HepG2 (cell line): ENCODE data around the gene SLC35A2. TPM values are rescaled to one million over a fixed set of nuclear protein-coding genes. Genes with fewer than 3 reads are reported as not detected.

Experiments
- ATM ChIP-seq: fragments of 450-650 bp; IDR thresholded peaks from 2 replicates; pipeline ENCODE4 v1.7.1; 2017; ENCODE audit warnings: mild to moderate bottlenecking, borderline replicate concordance
- DDIT3 ChIP-seq: sonication (generic); formaldehyde crosslinking; IDR thresholded peaks from 2 replicates; pipeline ENCODE4 v1.4.0; 2020; ENCODE audit warnings: mild to moderate bottlenecking, missing genetic modification reagents
- DR1 ChIP-seq: sonication (generic); formaldehyde crosslinking; IDR thresholded peaks from 2 replicates; pipeline ENCODE4 v1.8.0; 2021; ENCODE audit warnings: mild to moderate bottlenecking, missing genetic modification reagents, inconsistent platforms
- GATAD2A ChIP-seq: IDR thresholded peaks from 2 replicates; pipeline ENCODE4 v1.6.1; 2016
- HOXA3 ChIP-seq: sonication (generic); formaldehyde crosslinking; IDR thresholded peaks from 2 replicates; pipeline ENCODE4 v1.5.0; 2020; ENCODE audit warnings: missing genetic modification reagents
- IKZF1 ChIP-seq: fragments of 450-650 bp; IDR thresholded peaks from 2 replicates; pipeline ENCODE4 v1.7.1; 2016
- NFKBIZ ChIP-seq: IDR thresholded peaks from 2 replicates; pipeline ENCODE4 v1.6.1; 2018; ENCODE audit warnings: missing genetic modification reagents, missing compliant biosample characterization
- RFX3 ChIP-seq: IDR thresholded peaks from 2 replicates; pipeline ENCODE4 v1.6.1; 2016; ENCODE audit warnings: missing biosample characterization, missing genetic modification reagents
- RXRA ChIP-seq: sonication (generic); formaldehyde crosslinking; IDR thresholded peaks from 2 replicates; pipeline ENCODE4 v1.5.1; 2020; ENCODE audit warnings: missing genetic modification reagents
- SNAPC4 ChIP-seq: sonication (generic); formaldehyde crosslinking; IDR thresholded peaks from 2 replicates; pipeline ENCODE4 v1.4.0; 2020; ENCODE audit warnings: mild to moderate bottlenecking, missing genetic modification reagents
- SPEN ChIP-seq: sonication (generic); formaldehyde crosslinking; IDR thresholded peaks from 2 replicates; pipeline ENCODE4 v1.5.1; 2020; ENCODE audit warnings: low read depth, mild to moderate bottlenecking, missing genetic modification reagents
- ZNF205 ChIP-seq: IDR thresholded peaks from 2 replicates; pipeline ENCODE4 v1.6.1; 2018; ENCODE audit warnings: missing biosample characterization, missing genetic modification reagents
- ZNF362 ChIP-seq: sonication (generic); formaldehyde crosslinking; IDR thresholded peaks from 2 replicates; pipeline ENCODE4 v1.4.0; 2020; ENCODE audit warnings: missing genetic modification reagents, mild to moderate bottlenecking, borderline replicate concordance
- ZNF367 ChIP-seq: sonication (generic); formaldehyde crosslinking; IDR thresholded peaks from 2 replicates; pipeline ENCODE4 v1.4.0; 2020; ENCODE audit warnings: missing genetic modification reagents, borderline replicate concordance
- ZNF382 ChIP-seq: sonication (generic); formaldehyde crosslinking; IDR thresholded peaks from 2 replicates; pipeline ENCODE4 v1.5.0; 2020; ENCODE audit warnings: missing genetic modification reagents, mild to moderate bottlenecking, borderline replicate concordance
- ZNF563 ChIP-seq: sonication (generic); formaldehyde crosslinking; IDR thresholded peaks from 2 replicates; pipeline ENCODE4 v1.8.0; 2022; ENCODE audit warnings: mild to moderate bottlenecking, moderate library complexity, missing genetic modification reagents
- ZNF569 ChIP-seq: sonication (generic); formaldehyde crosslinking; IDR thresholded peaks from 2 replicates; pipeline ENCODE4 v1.5.0; 2020; ENCODE audit warnings: mild to moderate bottlenecking, missing genetic modification reagents, moderate library complexity, borderline replicate concordance
- ZNF572 ChIP-seq: sonication (generic); formaldehyde crosslinking; IDR thresholded peaks from 2 replicates; pipeline ENCODE4 v1.5.1; 2020; ENCODE audit warnings: mild to moderate bottlenecking, missing genetic modification reagents
- ZNF577 ChIP-seq: sonication (generic); formaldehyde crosslinking; IDR thresholded peaks from 2 replicates; pipeline ENCODE4 v1.4.0; 2020; ENCODE audit warnings: mild to moderate bottlenecking, low read depth, missing genetic modification reagents, borderline replicate concordance
- ZNF710 ChIP-seq: sonication (generic); formaldehyde crosslinking; IDR thresholded peaks from 2 replicates; pipeline ENCODE4 v1.5.0; 2020; ENCODE audit warnings: mild to moderate bottlenecking, missing genetic modification reagents, borderline replicate concordance
- ZUFSP ChIP-seq: sonication (generic); formaldehyde crosslinking; IDR thresholded peaks from 2 replicates; pipeline ENCODE4 v1.9.0; 2021; ENCODE audit warnings: missing genetic modification reagents, mild to moderate bottlenecking, borderline replicate concordance
- polyA plus RNA-seq, 8 experiments: library from polyadenylated mRNA; depleted of rRNA in 3 of 8; stranded (reverse) in 7 of 8; unstranded in 1 of 8; fragments of >200 nt; fragmentation: Illumina TruSeq in 4 of 8; extraction: Trizol in 4 of 8; gene quantifications; 2 replicates each; pipeline versions ENCODE4 v1.2.1 to v1.2.3, GENCODE V29; 2011 to 2016; ENCODE audit warnings: low read depth in 4 of 8, missing spikeins in 1 of 8, mixed read lengths in 1 of 8; ENCODE audit not compliant: insufficient read depth in 1 of 8
- total RNA-seq, 5 experiments: library from RNA; depleted of rRNA; stranded (reverse); fragments of >200 nt; fragmentation: Illumina TruSeq; extraction: Trizol; gene quantifications; 2 replicates each; pipeline ENCODE4 v1.2.3, GENCODE V29; 2016; ENCODE audit warnings: low read depth in 1 of 5

The SLC35A2 gene
- total and polyA plus RNA-seq, 2 of the 13 experiments (the other 11 are each of a cell fraction or from before 2014, with no cell fraction given) = 32.1 to 40.8 TPM

GRCh38 chrX:48897625-48898306 is 13.7 kb downstream of the SLC35A2 start, which contains the start of the genes PQBP1 and TIMM17B (continued):
- no peak for TF ChIP-seq ZNF710 (CRISPR knock-in tag)
- no peak for TF ChIP-seq SNAPC4 (CRISPR knock-in tag)
- no peak for TF ChIP-seq ZNF382
- TF ChIP-seq NFKBIZ (CRISPR knock-in tag) = no peak
- no peak for TF ChIP-seq IKZF1
- TF ChIP-seq ZNF205 = no peak
- peak; percentile 57; the same call in 1 of the 2 replicates for TF ChIP-seq SPEN (CRISPR knock-in tag)
- TF ChIP-seq ATM = no peak
- TF ChIP-seq ZNF569 (CRISPR knock-in tag) = no peak
- no peak for TF ChIP-seq ZUFSP
- TF ChIP-seq ZNF572 = no peak
- TF ChIP-seq HOXA3 (CRISPR knock-in tag) = peak; percentile 51
- TF ChIP-seq DDIT3 = no peak
- peak; percentile 34; the same call in 1 of the 2 replicates for TF ChIP-seq DR1 (CRISPR knock-in tag)
- no peak for TF ChIP-seq ZNF367 (CRISPR knock-in tag)
- no peak for TF ChIP-seq RFX3
- no peak for TF ChIP-seq ZNF577 (CRISPR knock-in tag)
- no peak for TF ChIP-seq GATAD2A (CRISPR knock-in tag)
- TF ChIP-seq ZNF362 (CRISPR knock-in tag) = no peak
- TF ChIP-seq ZNF563 = 0 out of 2 replicates have a peak, but pooled peaks have one; percentile 34
- TF ChIP-seq RXRA (CRISPR knock-in tag) = no peak
